Gastroesophageal sphincter (tissue), 3 donors: ENCODE data around the gene ICOSLG.

Source experiments
- POLR2A ChIP-seq, 2 donors: fragments of 450-650 bp; IDR thresholded peaks; one replicate each; pipeline ENCODE4 v1.6.1; 2017; ENCODE audit warnings: antibody characterized with exemption in 2 of 2, mild to moderate bottlenecking in 2 of 2, moderate library complexity in 1 of 2
- TF ChIP-seq, protein P1 (sequence below), 4 experiments: fragments of 200-600 bp in 2 of 4; fragments of 450-650 bp in 2 of 4; sonication (generic) in 1 of 4; IDR thresholded peaks; one replicate each; pipeline ENCODE4 v1.5.1; 2017 to 2019; ENCODE audit warnings: antibody characterized with exemption in 4 of 4, mild to moderate bottlenecking in 2 of 4, moderate library complexity in 2 of 4

DNA sequence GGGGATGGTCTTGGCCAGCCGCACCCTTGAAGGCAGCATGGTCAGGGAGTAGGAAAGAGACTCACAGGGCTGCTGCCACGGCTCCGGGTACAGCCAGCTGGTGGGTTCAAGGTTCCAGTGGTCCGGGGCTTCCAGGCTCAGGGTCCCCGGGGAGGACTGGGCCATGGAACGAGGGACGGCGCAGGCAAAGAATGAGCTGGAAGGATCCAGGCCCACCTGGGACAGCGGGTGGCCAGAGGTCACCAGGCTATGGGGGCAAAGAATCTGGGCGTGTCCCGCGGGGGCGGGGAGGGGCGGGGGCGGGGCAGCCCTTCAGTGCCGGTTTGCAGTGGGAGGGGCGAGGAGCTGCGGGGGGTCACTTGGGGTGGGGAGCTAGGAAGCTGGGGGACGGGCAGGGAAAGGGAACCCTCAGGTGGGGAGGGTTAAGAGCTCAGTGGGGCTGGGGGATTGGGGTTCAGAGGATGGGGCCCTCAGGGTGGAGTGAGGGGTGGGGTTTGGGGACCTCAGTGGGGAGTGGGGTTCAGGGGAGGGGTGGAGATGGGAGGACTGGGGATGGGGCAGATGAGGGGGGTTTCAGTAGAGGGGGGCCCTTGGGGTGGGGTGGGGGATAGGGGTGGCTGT lies 21.0 kb upstream of the ICOSLG start, which contains the start of gene DNMT3L:
- TF ChIP-seq, protein P1, sequence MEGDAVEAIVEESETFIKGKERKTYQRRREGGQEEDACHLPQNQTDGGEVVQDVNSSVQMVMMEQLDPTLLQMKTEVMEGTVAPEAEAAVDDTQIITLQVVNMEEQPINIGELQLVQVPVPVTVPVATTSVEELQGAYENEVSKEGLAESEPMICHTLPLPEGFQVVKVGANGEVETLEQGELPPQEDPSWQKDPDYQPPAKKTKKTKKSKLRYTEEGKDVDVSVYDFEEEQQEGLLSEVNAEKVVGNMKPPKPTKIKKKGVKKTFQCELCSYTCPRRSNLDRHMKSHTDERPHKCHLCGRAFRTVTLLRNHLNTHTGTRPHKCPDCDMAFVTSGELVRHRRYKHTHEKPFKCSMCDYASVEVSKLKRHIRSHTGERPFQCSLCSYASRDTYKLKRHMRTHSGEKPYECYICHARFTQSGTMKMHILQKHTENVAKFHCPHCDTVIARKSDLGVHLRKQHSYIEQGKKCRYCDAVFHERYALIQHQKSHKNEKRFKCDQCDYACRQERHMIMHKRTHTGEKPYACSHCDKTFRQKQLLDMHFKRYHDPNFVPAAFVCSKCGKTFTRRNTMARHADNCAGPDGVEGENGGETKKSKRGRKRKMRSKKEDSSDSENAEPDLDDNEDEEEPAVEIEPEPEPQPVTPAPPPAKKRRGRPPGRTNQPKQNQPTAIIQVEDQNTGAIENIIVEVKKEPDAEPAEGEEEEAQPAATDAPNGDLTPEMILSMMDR (IDR thresholded peaks at IDR 0.05), result no peak
- TF ChIP-seq POLR2A (IDR thresholded peaks at IDR 0.05), result no peak
